Measurements from ENCODE around the gene PNRC1. TPM values are rescaled to one million over a fixed set of nuclear protein-coding genes. Genes with fewer than 3 reads are reported as not detected.

Gene PNRC1
- total RNA-seq, 8 experiments from 2014 or later = 39.4 to 201 (median 62.8) TPM

DNA sequence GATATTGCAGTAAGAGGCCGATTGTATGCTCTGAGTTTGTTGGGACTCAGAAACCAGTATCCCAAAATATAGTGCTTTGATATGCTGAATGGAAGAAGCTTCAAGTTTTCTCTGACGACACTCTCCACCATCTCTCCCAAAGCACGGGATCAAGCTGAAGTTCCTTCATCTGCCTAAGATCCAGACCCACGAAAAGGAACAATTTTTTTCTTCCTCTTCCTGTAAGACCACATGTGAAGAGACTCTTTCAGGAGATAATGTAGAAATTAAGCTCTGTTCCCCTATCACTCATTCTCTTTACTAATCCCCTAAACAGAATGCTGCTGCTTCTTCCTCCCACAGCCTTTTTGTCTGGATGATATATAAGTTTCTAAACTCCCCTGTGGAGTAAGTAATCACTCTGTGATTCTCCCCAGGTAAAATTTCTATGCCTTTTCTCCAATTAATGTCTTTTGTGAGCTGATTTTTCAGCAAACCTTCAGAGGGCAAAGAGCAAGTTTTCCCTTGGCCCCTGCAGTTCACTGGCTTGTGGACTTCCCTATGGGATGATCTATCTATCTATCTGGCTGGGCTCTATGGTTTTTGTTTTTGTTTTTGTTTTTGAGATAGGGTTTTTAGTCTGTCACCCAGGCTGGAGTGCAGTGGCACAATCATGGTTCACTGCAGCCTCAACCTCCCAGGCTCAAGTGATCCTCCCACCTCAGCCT, 13.5 kb upstream of the PNRC1 start:
- Histone ChIP-seq H3K27ac (no peak overlapping the region), H3K4me3 (no peak overlapping the region), H3K4me1 (replicated peaks in 1 of 2) (no peaks in the 10 kb centered on the region)
- 13 to 80% (median 69%) methylated on average over 2 to 4 of the region's 4 CpGs; no CpG with 5 or more reads in 1 of the 10 experiments for WGBS, 10 experiments
- ATAC-seq (replicated peaks in 6 of 8) = no peak
- in situ Hi-C loops (cut with MboI; ENCODE audit: low pct_unique_long_range_greater_than_20kb in 2 of 9, low sequenced_read_pairs in 9 of 9, unreplicated experiment in 9 of 9) = no loop called here

DNA sequence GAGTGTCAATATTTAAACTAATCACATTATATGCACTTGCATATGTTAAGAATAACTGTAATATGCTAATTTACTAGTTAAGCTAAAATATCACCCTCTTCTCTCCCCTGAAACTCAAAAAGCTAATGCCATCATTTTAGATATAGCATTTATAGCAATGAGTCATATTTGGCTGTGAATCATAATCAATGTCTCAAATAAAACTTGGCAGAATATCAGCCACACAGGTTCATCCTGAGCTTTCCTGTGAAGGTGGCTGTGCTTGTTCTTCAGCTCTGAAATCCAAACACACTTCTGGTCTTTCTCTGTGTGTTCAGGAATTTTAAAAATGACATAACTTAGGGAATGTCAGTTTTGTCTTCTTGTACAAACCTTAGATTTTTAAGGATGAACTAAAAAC, 12.8 kb upstream of the PNRC1 start:
- H3K27ac ChIP-seq = no peak overlapping the region
- in situ Hi-C loops (cut with MboI; ENCODE audit: low pct_unique_long_range_greater_than_20kb in 2 of 9, low sequenced_read_pairs in 9 of 9, unreplicated experiment in 9 of 9) = no loop called here
- no peak for ATAC-seq (replicated peaks in 6 of 8)

GRCh38 chr6:89068695-89069094, 11.9 kb upstream of the PNRC1 start:
- H3K4me3 ChIP-seq = no peak overlapping the region
- in situ Hi-C loops (cut with MboI; ENCODE audit: low pct_unique_long_range_greater_than_20kb in 2 of 9, low sequenced_read_pairs in 9 of 9, unreplicated experiment in 9 of 9) = no loop called here
- no peaks in the 10 kb centered on the region for H3K4me1 ChIP-seq (replicated peaks in 1 of 2)
- 0 to 89% (median 63%) methylated on average over 1 of the region's 1 CpG; no CpG with 5 or more reads in 2 of the 10 experiments for WGBS, 10 experiments
- no peak overlapping the region for H3K27ac ChIP-seq
- no peak for ATAC-seq (replicated peaks in 6 of 8)

More for the DNA sequence above, 12.8 kb upstream of the PNRC1 start:
- no peaks in the 10 kb centered on the region for H3K4me1 ChIP-seq (replicated peaks in 1 of 2)
- H3K4me3 ChIP-seq = no peak overlapping the region

- WGBS, 10 experiments = 53 to 94% (median 80%) methylated on average over 1 to 9 of the region's 10 CpGs; no CpG with 5 or more reads in 2 of the 10 experiments
- Histone ChIP-seq H3K4me3 (no peak overlapping the region), H3K4me1 (replicated peaks in 1 of 2) (no peaks in the 10 kb centered on the region), H3K27ac (no peak overlapping the region)
- no peak for ATAC-seq (replicated peaks in 6 of 8)
- in situ Hi-C loops (cut with MboI; ENCODE audit: low pct_unique_long_range_greater_than_20kb in 2 of 9, low sequenced_read_pairs in 9 of 9, unreplicated experiment in 9 of 9) = no loop called here
These were observed 10.9 kb upstream of the PNRC1 start for GRCh38 chr6:89069536-89070163.

- H3K4me1 ChIP-seq (replicated peaks in 1 of 2) = no peaks in the 10 kb centered on the region
- in situ Hi-C loops (cut with MboI; ENCODE audit: low pct_unique_long_range_greater_than_20kb in 2 of 9, low sequenced_read_pairs in 9 of 9, unreplicated experiment in 9 of 9) = no loop called here
- no peak overlapping the region for H3K27ac ChIP-seq
- ATAC-seq (replicated peaks in 6 of 8) = no peak
- no peak overlapping the region for H3K4me3 ChIP-seq
These were observed 9.5 kb upstream of the PNRC1 start for GRCh38 chr6:89071036-89071435.

- WGBS, 10 experiments = 31 to 86% (median 43%) methylated on average over 1 to 4 of the region's 4 CpGs; no CpG with 5 or more reads in 2 of the 10 experiments
- H3K4me1 ChIP-seq (replicated peaks in 1 of 2) = no peaks in the 10 kb centered on the region
- H3K27ac ChIP-seq = no peak overlapping the region
- H3K4me3 ChIP-seq = no peak overlapping the region
- ATAC-seq (replicated peaks in 6 of 8) = peak in 4 of 8 experiments; percentile 28 to 52 (median 36)
- in situ Hi-C loops (cut with MboI; ENCODE audit: low pct_unique_long_range_greater_than_20kb in 2 of 9, low sequenced_read_pairs in 9 of 9, unreplicated experiment in 9 of 9) = no loop called here
These were observed 7.4 kb upstream of the PNRC1 start for GRCh38 chr6:89073014-89073620.

- no peak overlapping the region for H3K27ac ChIP-seq
- in situ Hi-C loops (cut with MboI; ENCODE audit: low pct_unique_long_range_greater_than_20kb in 2 of 9, low sequenced_read_pairs in 9 of 9, unreplicated experiment in 9 of 9) = no loop called here
- H3K4me3 ChIP-seq = no peak overlapping the region
- 50 to 96% (median 82%) methylated on average over 1 to 2 of the region's 2 CpGs; no CpG with 5 or more reads in 2 of the 10 experiments for WGBS, 10 experiments
- no peak for ATAC-seq (replicated peaks in 6 of 8)
- H3K4me1 ChIP-seq (replicated peaks in 1 of 2) = no peaks in the 10 kb centered on the region
These were observed 6.7 kb upstream of the PNRC1 start for GRCh38 chr6:89073840-89074239.

DNA sequence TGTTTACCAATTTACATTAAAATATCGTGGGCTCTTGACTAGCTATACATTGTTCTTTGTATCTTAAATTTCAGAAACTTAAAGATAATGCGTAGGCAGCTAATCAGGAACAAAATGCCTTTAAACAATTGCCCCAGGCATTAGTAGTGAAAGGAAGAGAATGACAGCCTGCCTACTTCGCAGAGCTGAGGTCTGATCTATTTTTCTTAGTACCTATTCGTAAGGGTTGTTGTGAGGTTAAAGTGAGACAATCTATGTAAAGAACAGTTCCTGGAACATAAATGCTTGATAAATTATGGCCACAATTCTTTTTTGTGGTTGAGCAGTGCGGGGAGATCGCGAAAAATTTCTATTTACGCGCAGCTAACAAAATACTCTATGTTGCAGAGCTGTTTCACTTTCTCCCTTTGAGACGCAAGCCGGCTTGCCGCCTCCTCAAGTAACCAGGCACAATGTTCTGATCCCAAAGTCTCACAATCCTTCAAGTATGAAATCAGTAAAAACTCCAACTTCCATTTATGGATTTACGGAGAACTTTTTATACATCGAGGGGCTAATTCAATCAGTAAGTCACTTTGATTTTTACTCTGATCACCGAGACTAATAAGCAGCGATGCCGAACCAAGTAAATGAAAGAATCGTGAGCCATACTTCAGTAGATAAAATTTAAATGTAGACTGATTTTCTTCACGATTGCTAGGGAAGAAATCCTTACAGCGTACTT, 878 bp upstream of the PNRC1 start:
- 0 to 8% (median 3%) methylated on average over 6 to 19 of the region's 20 CpGs; no CpG with 5 or more reads in 1 of the 10 experiments for WGBS, 10 experiments
- ATAC-seq (replicated peaks in 6 of 8) = peak in 2 of 8 experiments; percentile 1
- in situ Hi-C loops (cut with MboI; ENCODE audit: low pct_unique_long_range_greater_than_20kb in 2 of 9, low sequenced_read_pairs in 9 of 9, unreplicated experiment in 9 of 9) = loop anchor here in 3 of 9 experiments (10.0 to 25.0 kb wide), 2 partner anchors 92 to 95 kb away; no protein-coding TSS in a partner anchor
- peak overlapping the region; percentile 57 to 66 for H3K27ac ChIP-seq
- peaks cover 8 to 12% of the 10 kb centered on the region in 2 donors for H3K4me1 ChIP-seq (replicated peaks in 1 of 2)
- peak overlapping the region; percentile 67 to 92 (median 81) for H3K4me3 ChIP-seq

DNA sequence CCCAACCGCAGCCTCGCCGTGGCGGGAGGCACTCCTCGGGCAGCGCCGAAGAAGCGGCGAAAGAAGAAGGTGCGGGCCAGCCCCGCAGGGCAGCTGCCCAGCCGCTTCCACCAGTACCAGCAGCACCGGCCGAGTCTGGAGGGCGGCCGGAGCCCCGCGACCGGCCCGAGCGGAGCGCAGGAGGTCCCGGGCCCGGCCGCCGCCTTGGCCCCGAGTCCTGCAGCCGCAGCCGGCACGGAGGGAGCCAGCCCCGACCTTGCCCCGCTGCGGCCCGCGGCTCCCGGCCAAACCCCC, 525 bp downstream of the PNRC1 start:
- Histone ChIP-seq H3K27ac (peak overlapping the region; percentile 79 to 90), H3K4me3 (peak overlapping the region; percentile 67 to 92 (median 81)), H3K4me1 (replicated peaks in 1 of 2) (peaks cover 8 to 12% of the 10 kb centered on the region in 2 donors)
- no CpG with 5 or more reads among the region's 36 CpGs for WGBS, 10 experiments
- peak in 3 of 8 experiments; percentile 2 to 18 (median 10) for ATAC-seq (replicated peaks in 6 of 8)
- in situ Hi-C loops (cut with MboI; ENCODE audit: low pct_unique_long_range_greater_than_20kb in 2 of 9, low sequenced_read_pairs in 9 of 9, unreplicated experiment in 9 of 9) = loop anchor here in 3 of 9 experiments (10.0 to 25.0 kb wide), 2 partner anchors 94 to 96 kb away; no protein-coding TSS in a partner anchor

DNA sequence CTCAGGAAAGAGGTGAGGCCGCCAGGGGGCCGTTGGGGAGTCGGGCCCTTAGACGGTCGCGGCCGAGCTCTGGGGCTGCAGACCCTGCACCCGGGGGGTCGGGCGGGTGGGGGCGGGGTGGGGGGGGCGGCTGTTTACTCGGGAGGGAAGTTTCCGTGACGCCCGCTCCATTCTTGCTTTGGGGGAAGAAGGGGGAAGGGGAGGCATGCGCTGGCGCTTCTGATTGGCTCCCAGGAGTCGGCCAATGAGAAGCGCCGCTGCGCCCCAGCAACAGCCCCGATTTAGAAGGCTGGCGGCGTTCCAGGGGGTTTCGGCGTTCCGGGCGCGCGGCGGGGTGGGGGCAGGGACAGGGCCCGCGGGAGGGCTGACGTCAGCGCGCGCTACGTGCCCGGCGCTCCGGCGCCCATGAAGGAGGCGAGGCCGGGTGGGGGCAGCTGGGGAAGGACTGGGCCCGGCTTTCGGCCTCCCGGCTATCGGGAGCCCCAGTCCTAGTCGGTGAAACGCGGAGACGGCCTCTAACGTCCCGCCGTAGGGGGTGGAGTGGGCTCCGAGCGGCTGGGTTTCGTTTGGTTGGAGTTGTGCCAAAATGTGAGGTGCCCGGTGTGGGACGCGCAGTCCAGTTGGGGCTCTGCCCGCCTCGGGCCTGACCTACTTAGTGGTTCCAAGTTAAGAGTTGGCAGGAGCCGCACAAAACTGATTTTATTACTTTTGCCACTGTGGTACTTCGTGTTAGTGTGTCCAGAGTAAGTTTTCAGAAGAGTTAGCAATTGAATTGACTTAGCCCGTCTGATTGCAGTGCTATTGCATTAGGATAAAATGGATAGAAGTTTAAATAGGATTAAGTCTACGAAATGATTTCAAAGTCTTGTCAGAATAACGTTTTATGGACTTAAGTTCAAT, 1.1 kb downstream of the PNRC1 start:
- ATAC-seq (replicated peaks in 6 of 8) = peak; percentile 28 to 81 (median 71)
- in situ Hi-C loops (cut with MboI; ENCODE audit: low pct_unique_long_range_greater_than_20kb in 2 of 9, low sequenced_read_pairs in 9 of 9, unreplicated experiment in 9 of 9) = loop anchor here in 3 of 9 experiments (10.0 to 25.0 kb wide), 2 partner anchors 94 to 97 kb away; no protein-coding TSS in a partner anchor
- 0 to 4% (median 0%) methylated on average over 1 to 12 of the region's 69 CpGs; no CpG with 5 or more reads in 1 of the 10 experiments for WGBS, 10 experiments

GRCh38 chr6:89082486-89082891, 1.9 kb downstream of the PNRC1 start:
- no peak for ATAC-seq (replicated peaks in 6 of 8)
- Histone ChIP-seq H3K4me1 (replicated peaks in 1 of 2) (peaks cover 8 to 12% of the 10 kb centered on the region in 2 donors), H3K27ac (peak overlapping the region in 1 of 2 donors; percentile 88), H3K4me3 (peak overlapping the region; percentile 67 to 92 (median 81))
- 0 to 23% (median 2%) methylated on average over 1 to 9 of the region's 9 CpGs for WGBS, 10 experiments
- in situ Hi-C loops (cut with MboI; ENCODE audit: low pct_unique_long_range_greater_than_20kb in 2 of 9, low sequenced_read_pairs in 9 of 9, unreplicated experiment in 9 of 9) = loop anchor here in 3 of 9 experiments (10.0 to 25.0 kb wide), 2 partner anchors 95 to 98 kb away; no protein-coding TSS in a partner anchor

More for the DNA sequence above, 1.1 kb downstream of the PNRC1 start:
- peak overlapping the region; percentile 67 to 92 (median 81) for H3K4me3 ChIP-seq
- H3K27ac ChIP-seq = peak overlapping the region; percentile 88 to 90
- H3K4me1 ChIP-seq (replicated peaks in 1 of 2) = peaks cover 8 to 12% of the 10 kb centered on the region in 2 donors

- peaks cover 8% of the 10 kb centered on the region in 2 donors for H3K4me1 ChIP-seq (replicated peaks in 1 of 2)
- ATAC-seq (replicated peaks in 6 of 8) = no peak
- H3K27ac ChIP-seq = no peak overlapping the region
- H3K4me3 ChIP-seq = no peak overlapping the region
- in situ Hi-C loops (cut with MboI; ENCODE audit: low pct_unique_long_range_greater_than_20kb in 2 of 9, low sequenced_read_pairs in 9 of 9, unreplicated experiment in 9 of 9) = loop anchor here in 3 of 9 experiments (10.0 to 25.0 kb wide), 2 partner anchors 97 to 100 kb away; no protein-coding TSS in a partner anchor
These were observed 4.0 kb downstream of the PNRC1 start for GRCh38 chr6:89084542-89084941.

All from motor neuron (in vitro differentiated cells).